GM19193 (cell line): ENCODE measurements around the gene DHDH.

ENCODE experiments used
- POLR2A ChIP-seq: IDR thresholded peaks from 4 replicates; pipeline ENCODE4 v1.6.1; 2011; ENCODE audit not compliant: insufficient read depth, insufficient read length; ENCODE audit errors: extremely low read depth

DHDH gene

DNA sequence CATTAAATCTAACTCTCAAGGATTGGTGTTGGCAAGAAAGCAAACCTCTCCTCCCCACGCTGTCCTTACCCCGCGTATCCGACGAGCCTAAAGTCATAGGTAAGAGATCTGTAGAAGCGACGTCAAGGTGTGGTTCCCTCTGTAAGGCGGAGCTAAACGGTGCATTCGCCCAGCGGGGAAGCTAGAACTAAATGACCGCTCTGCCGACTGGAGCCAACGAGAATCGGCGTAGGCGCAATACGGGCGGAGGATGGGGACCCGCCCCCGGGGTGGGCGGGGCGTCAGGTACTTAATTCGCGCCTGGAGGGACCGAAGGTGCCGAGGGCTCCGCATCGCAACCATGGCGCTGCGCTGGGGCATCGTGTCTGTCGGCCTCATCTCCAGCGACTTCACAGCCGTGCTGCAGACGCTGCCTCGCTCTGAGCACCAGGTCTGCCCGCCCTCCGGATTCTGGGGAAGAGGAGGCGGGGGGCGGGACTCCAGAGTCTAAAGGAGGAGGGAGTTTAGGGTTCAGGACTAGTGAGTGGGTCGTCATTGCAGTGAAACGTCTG lies at the start of gene DHDH:
DHDH (plus strand) TSS at position 318 of the 551 bp plus-strand sequence; CDS start at position 341, 23 bp downstream.
- no peak for TF ChIP-seq POLR2A

DNA sequence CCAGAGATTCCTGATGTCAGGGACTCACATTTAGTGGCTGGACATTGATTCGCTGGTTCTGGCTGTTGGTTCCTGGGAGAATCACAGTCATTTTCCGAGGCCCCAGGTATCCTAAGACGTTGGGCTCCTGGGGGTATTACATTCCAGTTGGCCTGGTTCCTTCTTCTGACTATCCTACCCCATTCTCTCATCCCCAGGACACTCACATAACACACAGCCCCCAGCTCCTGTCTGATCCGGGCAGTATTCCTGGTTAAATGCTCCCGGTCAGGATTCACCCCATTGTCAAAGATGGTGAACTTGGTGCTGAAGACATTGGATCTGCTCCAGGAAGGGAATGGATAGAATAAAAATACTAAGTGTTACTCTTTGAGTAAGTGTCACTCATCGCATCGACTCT lies 49.8 kb upstream of the DHDH start:
- TF ChIP-seq POLR2A, result no peak

DNA sequence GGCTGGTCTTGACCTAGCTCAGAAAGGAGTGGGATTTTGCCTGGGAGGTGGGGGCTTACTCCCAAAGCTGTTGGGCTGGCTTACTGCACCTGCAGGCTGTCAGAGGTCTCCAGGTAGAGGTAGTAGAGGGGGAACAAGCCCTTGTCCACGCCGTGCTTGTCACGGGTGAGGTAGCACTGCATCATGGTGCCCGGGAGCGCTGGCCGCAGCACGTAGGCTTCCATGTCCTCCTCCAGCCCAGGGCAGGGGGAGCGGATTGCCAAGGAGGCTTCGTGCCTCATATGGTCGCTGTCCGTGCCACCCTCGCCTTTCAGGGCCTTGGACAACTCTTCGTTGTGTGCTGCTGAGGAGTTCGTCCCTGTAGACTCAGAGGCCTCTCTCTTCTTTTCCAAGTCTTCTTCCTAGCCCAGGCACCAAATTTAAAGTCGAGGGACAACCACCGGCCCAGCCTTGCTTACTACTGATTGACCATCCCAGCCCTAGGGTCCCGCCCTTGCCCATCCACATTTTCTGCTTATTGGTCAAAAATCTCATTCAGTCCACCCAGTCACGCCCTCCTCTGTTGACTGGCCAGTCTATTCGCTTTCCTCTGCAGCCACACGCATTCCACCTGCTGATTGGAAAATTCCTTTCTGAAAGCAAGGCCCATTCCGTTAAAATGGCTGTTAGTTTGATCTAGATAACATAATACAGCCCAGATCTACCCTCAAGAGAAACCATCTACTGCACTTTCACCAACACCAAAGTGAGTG lies 45.5 kb upstream of the DHDH start:
- TF ChIP-seq POLR2A, result no peak

DNA sequence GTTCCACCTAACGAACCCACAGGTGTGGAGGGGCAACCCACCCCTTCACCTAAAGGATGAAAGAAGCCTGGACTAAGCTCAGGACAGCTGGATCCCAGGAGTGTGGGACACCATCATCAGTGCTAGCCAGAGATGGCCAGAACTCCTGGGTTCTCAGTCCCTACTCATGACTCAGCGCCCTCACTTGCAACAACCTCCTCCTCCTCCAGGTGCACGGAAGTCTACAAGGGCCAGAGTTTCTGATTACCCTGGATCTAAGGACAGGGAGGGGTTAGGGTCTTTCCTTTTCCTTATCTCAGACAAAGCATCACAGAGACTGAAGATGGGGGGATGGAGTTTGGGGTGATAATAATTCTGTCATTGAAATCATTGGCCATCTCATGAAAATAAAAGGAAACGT lies 42.9 kb upstream of the DHDH start:
- no peak for TF ChIP-seq POLR2A

DNA sequence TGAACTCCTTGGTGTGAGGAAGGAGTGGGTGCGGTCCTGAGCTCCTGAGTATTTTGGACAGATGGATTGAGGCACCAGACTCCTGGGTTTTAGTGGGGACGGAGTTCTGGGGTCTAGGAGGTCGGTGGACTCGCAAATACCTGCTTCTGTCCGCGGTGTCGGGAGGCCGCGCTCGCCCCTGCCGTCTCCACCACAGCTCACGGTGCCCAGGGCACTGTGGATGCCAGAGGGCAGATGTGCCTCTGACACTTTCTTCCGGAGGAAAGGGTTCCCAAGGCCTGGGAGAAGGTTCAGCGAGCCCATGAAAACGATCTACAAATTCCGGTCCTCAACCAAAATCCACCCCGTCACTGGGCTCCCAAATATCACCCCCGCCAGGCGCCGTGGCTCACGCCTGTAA lies 38.3 kb upstream of the DHDH start:
- TF ChIP-seq POLR2A, result no peak

DNA sequence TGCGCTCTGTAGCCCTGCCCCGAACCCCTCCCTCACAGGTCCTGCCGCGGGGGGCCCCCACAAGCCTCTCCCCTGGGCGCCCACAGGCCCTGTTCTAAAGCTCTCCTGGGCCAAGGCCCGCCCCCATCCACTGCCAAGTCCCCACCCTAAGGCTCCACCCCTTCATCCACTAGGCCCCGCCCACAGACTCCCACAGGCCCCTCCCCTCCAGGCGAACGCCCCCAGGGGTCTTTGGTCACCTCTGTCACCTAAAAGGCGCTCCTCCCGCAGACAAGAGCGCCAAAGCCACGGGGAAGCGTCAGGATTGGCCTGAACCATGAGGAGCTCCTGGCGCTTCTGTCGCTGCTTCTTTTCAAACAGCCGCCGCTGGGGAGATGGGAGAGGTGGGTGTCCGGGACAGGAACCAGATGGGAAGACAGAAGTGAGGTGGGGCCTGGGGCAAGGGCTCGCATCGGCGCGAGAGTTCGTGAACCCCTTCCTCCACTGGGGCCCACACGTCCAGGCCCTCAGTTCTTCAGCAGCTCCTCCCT lies 37.2 kb upstream of the DHDH start:
- TF ChIP-seq POLR2A, result no peak

DNA sequence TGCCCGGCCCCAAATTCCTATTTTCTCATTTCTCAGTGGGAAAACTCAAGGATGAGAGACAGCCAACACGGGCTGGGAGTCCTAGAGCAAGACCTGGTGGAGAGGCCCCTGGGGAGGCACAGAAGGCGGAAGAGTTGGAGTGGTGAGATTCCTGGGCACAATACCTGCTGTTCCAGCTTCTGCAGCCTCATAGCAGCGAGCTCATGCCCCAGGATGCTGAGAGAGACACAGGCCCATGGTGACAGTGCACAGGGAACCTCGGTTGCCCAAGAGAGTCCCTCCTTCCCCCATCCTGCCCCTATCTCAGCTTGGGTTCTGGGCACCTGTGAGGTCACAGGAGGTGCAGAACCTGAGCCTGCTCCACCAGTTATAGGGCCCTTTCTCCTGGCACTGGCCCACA lies 36.3 kb upstream of the DHDH start:
- TF ChIP-seq POLR2A, result no peak

DNA sequence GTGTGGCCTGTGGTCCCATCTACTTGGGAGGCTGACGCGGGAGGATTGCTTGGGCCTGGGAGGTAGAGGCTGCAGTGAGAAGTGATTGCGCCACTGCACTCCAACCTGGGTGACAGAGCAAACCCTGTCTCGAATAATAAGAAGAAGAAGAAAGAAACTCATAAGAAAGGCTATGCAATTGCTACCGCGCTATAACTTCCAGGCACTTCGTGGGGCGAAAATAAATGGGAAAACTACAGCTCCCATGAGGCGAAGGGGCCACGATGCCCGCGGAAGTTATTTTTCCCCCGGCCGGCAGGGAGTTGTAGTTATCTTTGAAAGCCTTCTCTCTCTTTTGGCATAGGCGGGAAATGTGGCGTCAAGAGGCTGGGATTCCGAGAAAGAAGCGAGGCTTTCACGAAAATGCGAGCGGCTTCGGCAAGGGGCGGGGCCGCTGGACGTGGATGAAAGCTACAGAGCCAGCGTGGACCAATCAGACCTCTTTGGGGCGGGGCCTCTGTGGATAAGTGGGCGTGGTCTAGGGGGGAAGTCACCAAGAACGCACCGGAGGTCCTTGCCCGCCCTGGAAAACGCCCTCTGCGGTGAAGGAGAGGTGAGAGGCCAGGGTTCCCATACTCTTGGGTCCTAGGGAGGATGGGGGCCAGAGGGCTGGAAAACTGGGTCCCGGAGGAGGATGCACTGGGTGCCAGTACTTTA lies 33.6 kb upstream of the DHDH start, which contains the start of gene NUCB1:
NUCB1 (plus strand) TSS at position 532 of the 696 bp plus-strand sequence. CDS start 485 bp downstream, outside the sequence.
- peak; percentile 59 for TF ChIP-seq POLR2A

DNA sequence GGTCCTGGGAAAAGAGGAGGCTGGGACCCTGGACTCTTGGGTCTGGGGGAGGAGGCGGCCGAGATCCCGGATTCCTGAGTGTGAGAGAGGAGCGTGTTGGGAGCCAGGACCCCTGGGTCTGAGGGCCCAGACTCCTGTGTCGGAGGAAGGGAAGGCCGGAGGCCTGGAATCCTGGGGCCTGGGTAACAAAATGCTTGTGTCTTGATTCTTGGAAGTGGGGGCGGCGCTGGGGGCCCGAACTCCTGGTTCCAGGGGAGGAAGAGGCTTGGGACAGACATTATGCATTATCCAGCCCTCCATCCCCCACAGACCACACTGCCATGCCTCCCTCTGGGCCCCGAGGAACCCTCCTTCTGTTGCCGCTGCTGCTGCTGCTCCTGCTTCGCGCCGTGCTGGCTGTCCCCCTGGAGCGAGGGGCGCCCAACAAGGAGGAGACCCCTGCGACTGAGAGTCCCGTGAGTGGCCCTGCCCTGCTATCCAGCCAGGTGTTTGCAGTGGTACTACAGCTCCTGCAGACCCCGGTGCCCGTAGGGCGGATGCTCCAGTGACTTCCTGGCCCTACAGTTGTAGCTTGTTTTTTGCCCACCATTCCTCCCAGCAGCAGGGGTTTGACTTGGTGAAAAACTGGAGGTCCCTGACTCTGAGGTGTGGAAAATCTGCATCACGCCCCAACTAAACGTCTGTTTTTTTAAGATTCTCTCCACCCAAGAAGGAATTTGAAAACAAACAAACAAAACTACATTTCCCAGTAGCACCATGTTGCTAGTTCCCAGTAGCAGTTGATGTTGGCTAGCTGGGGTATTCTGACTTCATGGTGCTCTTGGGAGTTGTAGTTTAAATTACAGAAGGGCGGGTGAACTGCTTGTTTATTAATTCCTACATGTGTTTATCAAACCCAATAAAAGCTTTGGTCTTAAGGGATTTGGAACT lies 32.8 kb upstream of the DHDH start:
- TF ChIP-seq POLR2A, result no peak

DNA sequence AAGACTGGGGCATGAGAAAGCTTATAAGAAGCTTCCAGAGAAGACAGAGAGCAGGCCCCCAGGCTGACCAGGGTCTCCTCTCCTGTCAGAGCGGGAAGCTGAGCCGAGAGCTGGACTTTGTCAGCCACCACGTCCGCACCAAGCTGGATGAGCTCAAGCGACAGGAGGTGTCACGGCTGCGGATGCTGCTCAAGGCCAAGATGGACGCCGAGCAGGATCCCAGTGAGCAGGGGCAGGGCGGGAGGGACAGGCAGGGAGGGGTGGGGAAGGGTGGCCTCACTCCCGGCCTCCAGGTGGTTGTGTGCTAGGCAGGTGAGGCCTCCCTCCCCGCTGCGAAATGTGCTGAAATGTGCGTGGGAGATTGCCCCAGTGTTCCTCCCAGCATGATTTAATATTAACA lies 27.8 kb upstream of the DHDH start:
- no peak for TF ChIP-seq POLR2A

DNA sequence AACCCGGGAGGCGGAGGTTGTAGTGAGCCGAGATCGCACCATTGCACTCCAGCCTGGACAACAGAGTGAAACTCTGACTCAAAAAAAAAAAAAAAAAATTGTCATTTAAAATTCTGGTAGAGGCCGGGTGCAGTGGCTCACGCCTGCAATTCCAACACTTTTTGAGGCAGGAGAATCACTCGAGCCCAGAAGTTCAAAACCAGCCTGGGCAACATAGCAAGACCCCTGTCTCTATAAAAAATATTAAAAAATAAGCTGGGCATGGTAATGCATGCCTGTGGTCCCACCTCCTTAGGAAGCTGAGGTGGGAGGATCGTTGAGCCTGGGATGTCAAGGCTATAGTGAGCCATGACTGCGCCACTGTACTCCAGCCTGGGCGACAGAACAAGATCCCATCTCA lies 27.2 kb upstream of the DHDH start:
- TF ChIP-seq POLR2A, result no peak

DNA sequence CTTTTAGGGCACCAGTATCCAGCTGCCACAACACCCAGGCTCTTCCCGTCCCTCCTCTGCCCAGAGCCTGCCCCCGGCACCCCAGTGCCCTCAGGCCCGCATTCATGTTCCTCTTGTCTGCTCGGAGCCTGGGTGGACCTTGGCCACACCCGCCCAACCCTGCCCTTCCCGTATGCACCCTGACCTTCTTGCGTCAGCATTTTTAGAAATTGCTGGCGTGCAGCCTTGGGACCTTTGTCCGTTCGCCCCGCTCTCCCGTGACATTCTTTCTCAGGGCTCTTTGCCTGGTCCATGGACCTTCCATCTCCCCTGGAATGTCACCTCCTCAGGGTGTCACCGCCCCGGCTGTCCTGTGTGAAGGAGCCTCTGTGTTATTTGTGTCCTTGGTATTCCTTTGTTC lies 25.8 kb upstream of the DHDH start:
- TF ChIP-seq POLR2A, result no peak

DNA sequence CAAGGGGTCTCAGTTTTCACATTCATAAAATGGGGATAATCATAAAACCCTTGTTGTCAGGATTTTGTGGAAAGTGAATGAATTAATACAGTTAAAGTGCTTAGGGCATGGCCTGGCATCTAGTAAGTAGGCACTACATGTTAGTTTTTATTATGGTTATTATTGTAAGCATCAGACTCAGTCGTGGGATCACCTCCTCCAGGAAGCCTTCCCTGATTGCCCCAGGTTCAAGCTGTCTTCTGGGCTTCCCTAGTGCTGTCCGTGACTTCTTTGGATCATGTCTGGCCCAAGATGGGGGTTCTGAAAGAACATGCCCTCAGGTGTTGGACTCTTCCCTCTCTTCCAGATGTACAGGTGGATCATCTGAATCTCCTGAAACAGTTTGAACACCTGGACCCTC lies 22.7 kb upstream of the DHDH start:
- TF ChIP-seq POLR2A, result no peak

DNA sequence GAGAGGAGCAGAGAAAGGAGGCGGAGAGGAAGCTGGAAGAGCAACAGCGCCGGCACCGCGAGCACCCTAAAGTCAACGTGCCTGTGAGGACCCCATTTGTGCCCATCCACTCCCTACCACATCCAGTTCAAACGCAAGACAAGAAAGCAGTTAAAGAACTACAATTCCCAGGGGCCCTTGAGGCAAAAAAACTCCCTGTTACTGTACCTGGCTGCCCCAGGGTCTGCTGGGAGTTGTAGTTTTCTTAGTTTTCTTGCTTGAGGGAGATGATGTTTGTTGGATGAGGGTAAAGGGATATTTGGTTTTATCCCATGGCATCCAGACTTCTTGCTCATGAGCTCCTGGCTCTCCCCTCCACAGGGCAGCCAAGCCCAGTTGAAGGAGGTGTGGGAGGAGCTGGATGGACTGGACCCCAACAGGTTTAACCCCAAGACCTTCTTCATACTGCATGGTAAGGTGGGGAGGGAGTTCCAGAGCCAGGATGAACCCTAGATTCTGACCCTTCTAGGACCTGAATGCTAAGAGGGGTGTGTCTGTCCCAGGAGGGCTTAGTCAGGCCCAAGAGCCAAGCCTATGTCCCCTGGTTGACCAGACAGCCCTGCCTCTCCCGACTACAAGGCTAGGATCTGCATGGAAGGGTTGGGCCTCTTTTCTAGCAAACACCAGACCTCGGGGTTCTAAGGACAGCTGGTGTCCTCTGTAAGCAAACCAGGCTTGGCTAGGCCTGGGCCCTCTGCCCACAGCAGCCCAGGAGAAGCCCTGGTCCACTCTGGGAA lies 20.2 kb upstream of the DHDH start:
- TF ChIP-seq POLR2A, result no peak
